H1 (cell line): ENCODE measurements around the gene DMWD. TPM values are rescaled to one million over a fixed set of nuclear protein-coding genes. Genes with fewer than 3 reads are reported as not detected.

Experiments
- CTCF ChIA-PET: fragments of 300-600 bp; sonication (Branson Sonifier 250); formaldehyde crosslinking; loops from one replicate; lab custom pipeline; 2021; ENCODE audit not compliant: partially characterized antibody; lab: Charles Lee
- POLR2A ChIA-PET: fragments of 300-600 bp; sonication (Branson Sonifier 250); formaldehyde crosslinking; loops from one replicate; lab custom pipeline; 2021; ENCODE audit warnings: inconsistent platforms; ENCODE audit not compliant: partially characterized antibody; lab: Charles Lee
- DNase-seq, 2 experiments: peaks; one replicate each; pipeline versions ENCODE4 v3.0.0 to v3.0.0-alpha.2; 2010 to 2022; ENCODE audit warnings: low spot score in 2 of 2, low read depth in 1 of 2, mixed read lengths in 1 of 2
- FAIRE-seq: peaks from 2 replicates; lab custom pipeline; 2011; peaks lifted over from hg19 to GRCh38; lab: Jason Lieb, UNC
- H2AFZ ChIP-seq: 2 replicates; pipeline ENCODE4 v1.8.1; 2012; ENCODE audit warnings: low read length, inconsistent platforms
- H2AK5ac ChIP-seq: 2 replicates; pipeline ENCODE4 v1.6.1; 2013; ENCODE audit warnings: low read depth, low read length
- H2BK120ac ChIP-seq: replicated peaks from 2 replicates; pipeline ENCODE3; 2013; ENCODE audit warnings: low read depth, low read length, inconsistent platforms
- H2BK12ac ChIP-seq: 2 replicates; pipeline ENCODE4 v1.6.1; 2013; ENCODE audit warnings: low read depth, low read length
- H2BK15ac ChIP-seq: 2 replicates; pipeline ENCODE4 v1.6.1; 2013; ENCODE audit warnings: low read length
- H2BK20ac ChIP-seq: 2 replicates; pipeline ENCODE4 v1.6.1; 2013; ENCODE audit warnings: low read length
- H2BK5ac ChIP-seq: 2 replicates; pipeline ENCODE4 v1.6.1; 2013; ENCODE audit warnings: low read depth, low read length
- H3K14ac ChIP-seq: 2 replicates; pipeline ENCODE4 v1.6.1; 2013; ENCODE audit warnings: inconsistent platforms; ENCODE audit not compliant: insufficient read length
- H3K18ac ChIP-seq: 2 replicates; pipeline ENCODE4 v1.6.1; 2013; ENCODE audit warnings: low read length; ENCODE audit errors: extremely low read depth
- H3K23ac ChIP-seq: 2 replicates; pipeline ENCODE4 v1.6.1; 2013; ENCODE audit warnings: inconsistent platforms; ENCODE audit not compliant: insufficient read length
- H3K23me2 ChIP-seq: 2 replicates; pipeline ENCODE4 v1.6.1; 2013; ENCODE audit warnings: low read depth, low read length
- H3K27ac ChIP-seq: 2 replicates; pipeline ENCODE4 v1.6.1; 2011; ENCODE audit warnings: low read depth, low read length, inconsistent platforms
- H3K27me3 ChIP-seq, 4 experiments: replicated peaks in 1 of 4; 1 replicate in 1 of 4; 2 replicates in 3 of 4; pipeline versions ENCODE4 v1.6.1 to v1.8.1; 2011 to 2013; ENCODE audit warnings: low read length in 3 of 4, mild to moderate bottlenecking in 3 of 4, inconsistent platforms in 2 of 4, mixed read lengths in 2 of 4, moderate library complexity in 1 of 4; ENCODE audit not compliant: control insufficient read depth in 3 of 4, insufficient read depth in 3 of 4; ENCODE audit errors: extremely low read depth in 1 of 4
- H3K36me3 ChIP-seq, 4 experiments: 2 replicates each; pipeline versions ENCODE4 v1.6.1 to v1.8.1; 2011 to 2013; ENCODE audit warnings: mild to moderate bottlenecking in 4 of 4, low read length in 3 of 4, moderate library complexity in 2 of 4, control low read depth in 1 of 4, inconsistent platforms in 1 of 4; ENCODE audit not compliant: insufficient read depth in 4 of 4, control insufficient read depth in 2 of 4
- H3K4ac ChIP-seq: replicated peaks from 2 replicates; pipeline ENCODE3; 2013; ENCODE audit warnings: low read length, low read depth, mixed read lengths, inconsistent platforms; ENCODE audit not compliant: insufficient read length
- H3K4me1 ChIP-seq, 4 experiments: replicated peaks in 1 of 4; 1 replicate in 1 of 4; 2 replicates in 3 of 4; pipeline versions ENCODE4 v1.6.1 to v1.8.1; 2011 to 2013; ENCODE audit warnings: low read length in 3 of 4, inconsistent platforms in 2 of 4, mixed read lengths in 1 of 4; ENCODE audit not compliant: insufficient read depth in 4 of 4, control insufficient read depth in 3 of 4
- H3K4me2 ChIP-seq, 2 experiments: 2 replicates each; pipeline versions ENCODE4 v1.6.1 to v1.8.1; 2011 to 2013; ENCODE audit warnings: low read depth in 2 of 2, low read length in 2 of 2, control low read depth in 1 of 2, inconsistent platforms in 1 of 2, mild to moderate bottlenecking in 1 of 2; ENCODE audit not compliant: insufficient read depth in 1 of 2
- H3K4me3 ChIP-seq, 4 experiments: fragments of 200-600, 300-600 bp in 1 of 4; sonication (generic), shearing (Covaris generic), sonication (Bioruptor Twin) in 1 of 4; 2 replicates each; pipeline versions ENCODE4 v1.5.1 to v1.8.1; 2011 to 2016; ENCODE audit warnings: low read length in 4 of 4, low read depth in 3 of 4, control low read depth in 2 of 4, inconsistent platforms in 2 of 4, mild to moderate bottlenecking in 2 of 4, mixed read lengths in 1 of 4, moderate library complexity in 1 of 4; ENCODE audit not compliant: insufficient read depth in 2 of 4; ENCODE audit errors: extremely low read depth in 1 of 4
- H3K56ac ChIP-seq: replicated peaks from 2 replicates; pipeline ENCODE3; 2013; ENCODE audit warnings: low read depth, mild to moderate bottlenecking, mixed read lengths, low read length, inconsistent platforms; ENCODE audit not compliant: insufficient read length
- H3K79me1 ChIP-seq: 2 replicates; pipeline ENCODE4 v1.6.1; 2013; ENCODE audit warnings: low read depth, low read length, control low read depth
- H3K79me2 ChIP-seq, 2 experiments: 2 replicates each; pipeline versions ENCODE4 v1.6.1 to v1.8.1; 2012 to 2013; ENCODE audit warnings: low read length in 2 of 2, mild to moderate bottlenecking in 2 of 2, inconsistent platforms in 1 of 2; ENCODE audit not compliant: insufficient read depth in 2 of 2, control insufficient read depth in 1 of 2
- H3K9ac ChIP-seq, 4 experiments: replicated peaks in 1 of 4; 1 replicate in 1 of 4; 2 replicates in 3 of 4; pipeline versions ENCODE4 v1.6.1 to v1.8.1; 2011 to 2013; ENCODE audit warnings: low read depth in 3 of 4, low read length in 3 of 4, control low read depth in 2 of 4, mild to moderate bottlenecking in 2 of 4, moderate library complexity in 2 of 4, inconsistent platforms in 1 of 4; ENCODE audit errors: extremely low read depth in 1 of 4
- H3K9me3 ChIP-seq, 2 experiments: 2 replicates each; pipeline versions ENCODE4 v1.6.1 to v1.8.1; 2012 to 2013; ENCODE audit warnings: mild to moderate bottlenecking in 2 of 2, moderate library complexity in 2 of 2, control low read depth in 1 of 2, inconsistent platforms in 1 of 2, low read depth in 1 of 2, low read length in 1 of 2, mixed read lengths in 1 of 2; ENCODE audit not compliant: insufficient read depth in 2 of 2
- H4K20me1 ChIP-seq, 2 experiments: replicated peaks in 1 of 2; 2 replicates each; pipeline versions ENCODE3 to v1.8.1; 2011 to 2013; ENCODE audit warnings: inconsistent platforms in 2 of 2, low read length in 2 of 2, mild to moderate bottlenecking in 1 of 2; ENCODE audit not compliant: insufficient read depth in 2 of 2, control insufficient read depth in 1 of 2
- H4K5ac ChIP-seq: 2 replicates; pipeline ENCODE4 v1.6.1; 2013; ENCODE audit warnings: low read length, low read depth, mixed read lengths, inconsistent platforms; ENCODE audit not compliant: insufficient read length
- H4K8ac ChIP-seq: 2 replicates; pipeline ENCODE4 v1.8.0; 2013; ENCODE audit warnings: mild to moderate bottlenecking, moderate library complexity, low read length, inconsistent platforms; ENCODE audit not compliant: insufficient read depth; ENCODE audit errors: extremely low read depth
- H4K91ac ChIP-seq: replicated peaks from 2 replicates; pipeline ENCODE3; 2013; ENCODE audit warnings: low read length, mixed read lengths, inconsistent platforms; ENCODE audit not compliant: insufficient read length
- EGR1 ChIP-seq: IDR thresholded peaks from 2 replicates; pipeline ENCODE4 v1.6.1; 2011; ENCODE audit warnings: low read depth, low read length, borderline replicate concordance
- GABPA ChIP-seq: IDR thresholded peaks from 2 replicates; pipeline ENCODE4 v1.6.1; 2011; ENCODE audit warnings: mild to moderate bottlenecking, low read length, moderate library complexity, borderline replicate concordance; ENCODE audit not compliant: insufficient read depth
- HDAC2 ChIP-seq, 2 experiments: fragments of 300-600 bp in 1 of 2; sonication (generic) in 1 of 2; IDR thresholded peaks; 2 replicates each; pipeline ENCODE4 v1.6.1; 2011 to 2012; ENCODE audit warnings: low read depth in 2 of 2, low read length in 2 of 2, mild to moderate bottlenecking in 2 of 2, moderate library complexity in 2 of 2, borderline replicate concordance in 1 of 2, inconsistent platforms in 1 of 2
- JUND ChIP-seq: IDR thresholded peaks from 2 replicates; pipeline ENCODE4 v1.6.1; 2011; ENCODE audit warnings: mild to moderate bottlenecking, improper control_type of control experiment, low read length
- KDM1A ChIP-seq: fragments of 200-600, 300-600 bp; sonication (generic); IDR thresholded peaks from 2 replicates; pipeline ENCODE4 v1.7.1; 2016; ENCODE audit warnings: mild to moderate bottlenecking, low read length, borderline replicate concordance
- NRF1 ChIP-seq: IDR thresholded peaks from 2 replicates; pipeline ENCODE4 v1.6.1; 2011; ENCODE audit warnings: mild to moderate bottlenecking, low read depth, low read length, improper control_type of control experiment
- POLR2A ChIP-seq, 2 experiments: IDR thresholded peaks; 1 replicate in 1 of 2; 2 replicates in 1 of 2; pipeline ENCODE4 v1.6.1; 2011; ENCODE audit warnings: low read depth in 2 of 2, low read length in 2 of 2, mild to moderate bottlenecking in 2 of 2; ENCODE audit errors: control extremely low read depth in 1 of 2
- RBBP5 ChIP-seq: IDR thresholded peaks from 2 replicates; pipeline ENCODE4 v1.7.1; 2012; ENCODE audit warnings: low read depth, mild to moderate bottlenecking, inconsistent platforms, low read length, moderate library complexity, borderline replicate concordance
- RFX5 ChIP-seq: IDR thresholded peaks from 2 replicates; pipeline ENCODE4 v1.6.1; 2011; ENCODE audit warnings: low read depth, low read length, improper control_type of control experiment, borderline replicate concordance
- USF2 ChIP-seq: IDR thresholded peaks from 2 replicates; pipeline ENCODE4 v1.6.1; 2011; ENCODE audit warnings: low read length, improper control_type of control experiment
- WGBS, 2 experiments: shearing (Covaris generic) in 1 of 2; methylation state at CpG; one replicate each; pipeline versions ENCODE4 v1.1.6 to v1.1.7; 2013 to 2015; ENCODE audit warnings: low lambda C conversion rate in 2 of 2, mixed read lengths in 2 of 2, inconsistent platforms in 1 of 2, low coverage in 1 of 2, missing lambda C conversion rate in 1 of 2; ENCODE audit not compliant: insufficient replicate concordance in 2 of 2, insufficient coverage in 1 of 2, insufficient read length in 1 of 2; ENCODE audit errors: extremely low coverage in 1 of 2, missing lambda C conversion rate in 1 of 2; 5-methylcytosine and 5-hydroxymethylcytosine counted together
- polyA plus RNA-seq, 7 experiments: library from polyadenylated mRNA; depleted of rRNA in 3 of 7; stranded (reverse) in 5 of 7; unstranded in 2 of 7; fragments of >200 nt in 5 of 7; fragments of 200-250 nt in 2 of 7; gene quantifications; 1 replicate in 5 of 7; 2 replicates in 1 of 7; 4 replicates in 1 of 7; pipeline versions ENCODE4 v1.2.1 to v1.2.3, GENCODE V29; 2011 to 2013; ENCODE audit warnings: missing spikeins in 2 of 7, mixed read lengths in 2 of 7
- total RNA-seq: library from RNA; stranded (reverse); fragmentation: NEBNext Ultra II Directional; extraction: Animal tissue kit (Norgen Biotek cat#: 25700); gene quantifications from 2 replicates; pipeline ENCODE4 v1.2.1, GENCODE V29; 2021

The DMWD gene
- total and polyA plus RNA-seq, 2 of the 8 experiments (the other 6 are each of a cell fraction or from before 2014, with no cell fraction given), result 13.6 to 41.0 TPM

GRCh38 chr19:45762870-45763631 lies 29.6 kb downstream of the DMWD start:
- H4K20me1 ChIP-seq, result peaks cover 0 to 3% of the 10 kb centered on the region in 2 experiments
- ChIA-PET CTCF (interaction anchor here (0.7 to 3.2 kb wide), 5 partner anchors 8 to 114 kb away, joined by 3 to 14 read pairs (median 3); no protein-coding TSS in a partner anchor), POLR2A (interaction anchor here (0.9 to 16.2 kb wide), 8 partner anchors 9 to 58 kb away, joined by 3 to 284 read pairs (median 4); partner anchors contain the start of genes DMWD, FBXO46 and MEIOSIN)
- H2BK15ac ChIP-seq, result peak overlapping the region; percentile 74; the same call in 1 of the 2 replicates
- H4K5ac ChIP-seq, result peak overlapping the region; percentile 15
- no peak overlapping the region for H4K8ac ChIP-seq
- no peak overlapping the region for H2AK5ac ChIP-seq
- H3K4me2 ChIP-seq, result no peak overlapping the region
- H3K23me2 ChIP-seq, result peaks cover 8% of the 10 kb centered on the region; the same call in 1 of the 2 replicates
- no peak overlapping the region for H3K14ac ChIP-seq
- no peak overlapping the region for H3K9ac ChIP-seq
- H4K91ac ChIP-seq, result no peak overlapping the region
- H3K4ac ChIP-seq, result no peak overlapping the region
- DNase-seq (no peak), FAIRE-seq (no peak)
- H3K36me3 ChIP-seq, result no peaks in the 10 kb centered on the region
- peaks cover 7 to 37% (median 26%) of the 10 kb centered on the region in 4 experiments for H3K4me1 ChIP-seq
- H2BK120ac ChIP-seq, result no peak overlapping the region
- H3K27ac ChIP-seq, result no peak overlapping the region
- H2BK5ac ChIP-seq, result no peak overlapping the region
- H3K9me3 ChIP-seq, result no peaks in the 10 kb centered on the region
- H2BK20ac ChIP-seq, result no peak overlapping the region
- no peaks in the 10 kb centered on the region for H3K79me2 ChIP-seq
- H2AFZ ChIP-seq, result no peak overlapping the region
- H3K27me3 ChIP-seq, result peaks cover 0 to 2% (median 1%) of the 10 kb centered on the region in 4 experiments; a peak in 1 of 7 replicates
- peak overlapping the region; percentile 45; the same call in 1 of the 2 replicates for H2BK12ac ChIP-seq
- H3K4me3 ChIP-seq, result no peak overlapping the region
- WGBS, 2 experiments, result 92% methylated on average over 14 of the region's 15 CpGs; no CpG with 5 or more reads in 1 of the 2 experiments
- H3K23ac ChIP-seq, result no peak overlapping the region
- no peak overlapping the region for H3K56ac ChIP-seq
- peak overlapping the region; percentile 22; the same call in 1 of the 2 replicates for H3K18ac ChIP-seq
- H3K79me1 ChIP-seq, result no peaks in the 10 kb centered on the region
- no peak for TF ChIP-seq RBBP5
- no peak for TF ChIP-seq JUND
- no peak for TF ChIP-seq USF2
- TF ChIP-seq GABPA, result no peak
- TF ChIP-seq POLR2A (IDR thresholded peaks at IDR 0.05; ENCODE audit: control extremely low read depth in 1 of 2, low read depth in 2 of 2, low read length in 2 of 2), result no peak
- TF ChIP-seq KDM1A, result no peak
- TF ChIP-seq NRF1, result no peak
- TF ChIP-seq RFX5, result no peak
- TF ChIP-seq HDAC2 (IDR thresholded peaks at IDR 0.05; ENCODE audit: borderline replicate concordance in 1 of 2, low read depth in 2 of 2, low read length in 2 of 2), result no peak
- TF ChIP-seq EGR1, result no peak
